GM23338 (cell line): ENCODE data around the gene FASLG.

Experiments used
- CREB1 ChIP-seq: fragments of 250-450 bp; sonication (Bioruptor Pico); IDR thresholded peaks from 2 replicates; pipeline ENCODE4 v1.5.0; 2020; ENCODE audit warnings: low read depth, mild to moderate bottlenecking, moderate library complexity
- CTCF ChIP-seq, 2 experiments: fragments of 200-600 bp in 1 of 2; sonication (generic) in 1 of 2; conservative IDR thresholded peaks; 2 replicates each; pipeline versions ENCODE4 v1.5.1 to v1.6.1; 2016 to 2017; ENCODE audit warnings: antibody characterized with exemption in 2 of 2, low read depth in 2 of 2, mild to moderate bottlenecking in 2 of 2, moderate library complexity in 1 of 2
- POLR2AphosphoS5 ChIP-seq: IDR thresholded peaks from 2 replicates; pipeline ENCODE4 v1.6.1; 2016; ENCODE audit warnings: antibody characterized with exemption, low read depth

GRCh38 chr1:172638885-172639831 is 19.7 kb upstream of the FASLG start:
- TF ChIP-seq CREB1 (no peak), POLR2AphosphoS5 (no peak), CTCF (conservative IDR thresholded peaks at IDR 0.05; ENCODE audit: low read depth in 2 of 2) (no peak)
